GM18505 (cell line): ENCODE data around the gene GATA6.
"Not testable (repeated sequence)": the region's sequence is repeated elsewhere in the genome, so short reads cannot be mapped to it uniquely, and the experiment has no call there.

ENCODE experiments used
- ATAC-seq: cut with Tn5 transposase; IDR thresholded peaks from one replicate; pipeline ENCODE4 v1.9.1; 2021; ENCODE audit not compliant: unreplicated experiment
- POLR2A ChIP-seq: IDR thresholded peaks from 4 replicates; pipeline ENCODE4 v1.6.1; 2011; ENCODE audit warnings: borderline replicate concordance; ENCODE audit not compliant: insufficient read depth, insufficient read length; ENCODE audit errors: extremely low read depth

The GATA6 gene

GRCh38 chr18:22183698-22184170 lies 14.3 kb downstream of the GATA6 start:
- ATAC-seq, result no peak
- no peak for TF ChIP-seq POLR2A

- not testable (repeated sequence) for ATAC-seq
These were observed 15.2 kb downstream of the GATA6 start for GRCh38 chr18:22184573-22184972.

- ATAC-seq, result no peak
- TF ChIP-seq POLR2A, result no peak
These were observed 15.9 kb downstream of the GATA6 start for GRCh38 chr18:22185273-22185672.

GRCh38 chr18:22185771-22186386 lies 16.5 kb downstream of the GATA6 start:
- ATAC-seq, result no peak
- TF ChIP-seq POLR2A, result no peak

DNA sequence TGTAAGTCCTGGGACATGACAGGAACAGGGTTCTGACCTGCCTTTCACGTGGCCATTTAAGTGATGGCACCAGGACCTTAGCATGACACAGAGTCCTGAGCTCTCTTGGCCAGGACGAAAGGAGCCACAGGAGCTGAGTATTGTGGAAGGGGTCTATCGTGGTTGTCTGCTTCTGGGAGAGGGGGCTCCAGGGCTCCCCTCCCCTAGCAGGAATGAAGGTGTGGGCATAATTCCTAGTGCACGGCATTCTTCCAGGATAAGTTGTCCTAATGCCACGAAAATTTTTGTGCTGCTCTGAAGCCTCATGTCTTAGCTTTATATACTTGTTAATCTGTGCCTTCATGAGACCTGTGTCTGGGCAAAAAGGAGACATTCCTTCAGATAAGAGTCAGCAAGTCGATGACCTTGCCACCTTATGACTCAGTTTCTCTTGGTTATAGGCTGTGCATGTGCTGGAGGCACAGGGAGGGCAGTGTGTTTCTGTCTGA lies 17.1 kb downstream of the GATA6 start:
- TF ChIP-seq POLR2A, result no peak
- ATAC-seq, result no peak

- ATAC-seq, result no peak
- TF ChIP-seq POLR2A, result no peak
These were observed 19.3 kb downstream of the GATA6 start for GRCh38 chr18:22188559-22189267.

DNA sequence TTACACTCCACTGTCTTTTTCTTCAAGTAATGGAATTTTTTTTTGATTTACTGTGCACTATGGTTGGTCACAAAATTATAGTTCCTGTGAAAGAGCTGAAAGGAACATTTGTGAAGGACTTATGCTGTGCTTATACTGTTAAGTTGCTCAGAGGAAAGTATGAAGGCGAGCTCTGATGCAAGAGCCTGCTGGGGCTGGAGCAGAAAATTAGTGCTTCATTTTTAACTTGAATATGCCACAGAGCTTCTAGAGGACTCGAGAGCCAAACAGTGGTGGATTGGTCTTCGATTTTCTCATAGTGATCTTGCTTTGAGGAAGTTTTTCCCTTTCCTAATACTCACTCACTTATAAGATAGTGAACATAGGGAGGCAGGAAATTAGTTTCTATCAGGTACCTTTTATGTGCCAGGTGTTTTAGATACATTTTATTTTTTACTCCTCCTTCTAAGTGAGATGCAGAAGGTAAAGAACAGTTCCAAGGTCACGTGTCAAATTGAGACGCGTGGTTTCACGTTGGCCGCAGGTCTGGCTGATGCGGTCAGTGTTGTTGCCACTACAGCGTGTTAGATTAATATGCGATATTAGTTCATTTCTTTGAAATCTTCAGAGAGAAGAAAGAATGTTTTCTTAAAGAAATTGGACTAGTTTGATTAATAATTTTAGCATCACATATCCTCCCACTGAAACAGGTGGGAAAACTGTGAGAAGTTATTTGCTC lies 20.2 kb downstream of the GATA6 start:
- no peak for ATAC-seq
- TF ChIP-seq POLR2A, result no peak

DNA sequence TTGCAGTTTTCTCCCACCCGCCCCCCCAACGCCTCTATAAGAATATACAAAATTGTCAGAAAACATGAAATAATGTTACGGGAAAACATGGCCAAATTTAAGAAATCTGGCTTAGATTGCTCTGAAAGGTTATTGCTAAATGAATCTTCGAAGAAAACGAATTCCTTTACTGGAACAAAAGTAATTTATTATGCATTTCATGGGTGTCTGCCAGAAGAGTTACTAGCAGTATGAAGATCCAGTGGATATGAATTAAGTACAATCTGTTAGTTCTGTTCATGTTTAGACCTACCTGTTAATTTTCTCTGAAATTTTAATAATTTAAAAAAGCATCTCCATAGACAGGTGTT lies 21.9 kb downstream of the GATA6 start:
- no peak for TF ChIP-seq POLR2A
- no peak for ATAC-seq

- ATAC-seq, result no peak
- no peak for TF ChIP-seq POLR2A
These were observed 22.5 kb downstream of the GATA6 start for GRCh38 chr18:22191923-22192322.

- no peak for ATAC-seq
- TF ChIP-seq POLR2A, result no peak
These were observed 24.1 kb downstream of the GATA6 start for GRCh38 chr18:22193466-22193865.

DNA sequence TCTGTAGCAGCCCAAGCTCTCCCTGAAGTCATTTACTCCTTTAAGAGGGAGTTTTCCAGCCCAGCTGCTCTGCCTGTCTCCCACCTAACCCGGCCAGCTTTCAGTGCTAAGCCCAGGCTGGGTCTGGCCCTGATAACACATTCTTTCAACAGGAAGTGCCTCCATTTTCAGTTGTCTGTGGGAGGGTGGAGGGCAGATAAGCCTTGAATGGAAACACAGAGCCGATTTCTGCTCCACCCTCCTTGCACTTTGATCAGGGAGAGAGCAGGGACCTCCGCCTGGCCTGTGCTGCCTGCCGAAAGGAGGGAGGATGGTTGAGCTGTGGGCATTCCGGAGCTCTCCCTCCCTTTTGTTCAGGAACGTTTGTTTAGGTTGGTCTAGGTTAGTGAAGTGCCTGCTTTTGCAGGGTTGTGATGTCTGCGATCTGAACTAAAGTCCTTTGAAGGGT lies 24.8 kb downstream of the GATA6 start:
- TF ChIP-seq POLR2A, result no peak
- ATAC-seq, result no peak

- no peak for TF ChIP-seq POLR2A
These were observed 25.7 kb downstream of the GATA6 start for GRCh38 chr18:22195052-22195451.

GRCh38 chr18:22196943-22197342 lies 27.6 kb downstream of the GATA6 start:
- ATAC-seq, result not testable (repeated sequence)

More at GRCh38 chr18:22195052-22195451, 25.7 kb downstream of the GATA6 start:
- no peak for ATAC-seq

DNA sequence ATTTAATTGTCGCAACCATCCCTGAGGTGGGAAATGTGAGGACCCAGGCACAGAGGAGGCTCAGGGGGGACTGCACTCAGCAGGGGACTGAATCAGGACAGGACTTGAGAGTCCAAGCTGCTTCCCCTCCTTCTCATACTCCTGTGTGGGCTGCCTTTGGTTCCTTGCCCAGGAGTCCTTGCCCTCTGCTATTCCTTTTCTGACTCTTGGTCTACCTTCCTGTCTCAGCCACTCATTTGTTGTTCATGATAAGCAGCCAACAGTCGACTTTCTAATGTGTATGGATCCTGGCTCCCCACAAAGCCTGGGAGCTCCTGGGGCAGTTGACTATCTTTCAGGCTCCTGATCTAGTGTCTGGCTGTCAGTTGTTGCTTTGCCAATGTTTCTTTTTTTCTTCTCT lies 28.3 kb downstream of the GATA6 start:
- no peak for ATAC-seq
- TF ChIP-seq POLR2A, result no peak
